T-helper 1 cell treated with Interleukin-12 subunit alpha and Interleukin-12 subunit beta and Interleukin-4 antibody, amounts not matched to agents 30 μg/mL and 1 μg/mL, for 36 hours (primary cell): Measurements from ENCODE around the gene PNKD.
"Not testable (repeated sequence)": the region's sequence is repeated elsewhere in the genome, so short reads cannot be mapped to it uniquely, and the experiment has no call there.

Experiments used
- H3K27ac Mint-ChIP-seq: one replicate; pipeline ENCODE4 v1.8.0; 2021; ENCODE audit warnings: mild to moderate bottlenecking, mixed read lengths
- H3K27me3 Mint-ChIP-seq: one replicate; pipeline ENCODE4 v1.8.0; 2021; ENCODE audit warnings: low read depth, mixed read lengths
- H3K36me3 Mint-ChIP-seq: one replicate; pipeline ENCODE4 v1.8.0; 2021; ENCODE audit warnings: low read depth, mixed read lengths
- H3K4me1 Mint-ChIP-seq: one replicate; pipeline ENCODE4 v1.8.0; 2021; ENCODE audit warnings: low read depth, mixed read lengths
- H3K4me3 Mint-ChIP-seq: one replicate; pipeline ENCODE4 v1.8.0; 2021; ENCODE audit warnings: mild to moderate bottlenecking, moderate library complexity, mixed read lengths
- H3K9me3 Mint-ChIP-seq: one replicate; pipeline ENCODE4 v1.8.0; 2021; ENCODE audit warnings: mixed read lengths

PNKD gene

GRCh38 chr2:218306184-218306920, 36.0 kb downstream of the PNKD start:
- Mint-ChIP-seq H3K27ac (no peak overlapping the region), H3K4me3 (no peak overlapping the region), H3K9me3 (no peaks in the 10 kb centered on the region), H3K36me3 (no peaks in the 10 kb centered on the region), H3K4me1 (peaks cover 4% of the 10 kb centered on the region), H3K27me3 (no peaks in the 10 kb centered on the region)

GRCh38 chr2:218307415-218308090, 37.2 kb downstream of the PNKD start:
- Mint-ChIP-seq H3K27ac (no peak overlapping the region), H3K4me1 (peaks cover 1% of the 10 kb centered on the region), H3K36me3 (no peaks in the 10 kb centered on the region), H3K27me3 (no peaks in the 10 kb centered on the region), H3K9me3 (no peaks in the 10 kb centered on the region), H3K4me3 (no peak overlapping the region)

- Mint-ChIP-seq H3K27ac (no peak overlapping the region), H3K27me3 (no peaks in the 10 kb centered on the region), H3K4me3 (no peak overlapping the region), H3K9me3 (no peaks in the 10 kb centered on the region), H3K4me1 (peaks cover 10% of the 10 kb centered on the region), H3K36me3 (no peaks in the 10 kb centered on the region)
Observed at GRCh38 chr2:218310853-218311540, 40.7 kb downstream of the PNKD start.

GRCh38 chr2:218311541-218312266, 41.4 kb downstream of the PNKD start:
- H3K9me3 Mint-ChIP-seq, H3K4me3 Mint-ChIP-seq, H3K36me3 Mint-ChIP-seq, H3K27me3 Mint-ChIP-seq, H3K27ac Mint-ChIP-seq: not testable (repeated sequence)
- H3K4me1 Mint-ChIP-seq = peaks cover 15% of the 10 kb centered on the region

- H3K9me3 Mint-ChIP-seq = no peaks in the 10 kb centered on the region
- peaks cover 20% of the 10 kb centered on the region for H3K4me1 Mint-ChIP-seq
- H3K36me3 Mint-ChIP-seq = peaks cover 5% of the 10 kb centered on the region
- no peak overlapping the region for H3K27ac Mint-ChIP-seq
- H3K4me3 Mint-ChIP-seq = no peak overlapping the region
- H3K27me3 Mint-ChIP-seq = no peaks in the 10 kb centered on the region
Observed at GRCh38 chr2:218312267-218312756, 42.0 kb downstream of the PNKD start.

- Mint-ChIP-seq H3K36me3 (peaks cover 7% of the 10 kb centered on the region), H3K4me1 (peaks cover 24% of the 10 kb centered on the region), H3K9me3 (no peaks in the 10 kb centered on the region), H3K27ac (no peak overlapping the region), H3K4me3 (no peak overlapping the region), H3K27me3 (no peaks in the 10 kb centered on the region)
Observed at GRCh38 chr2:218313356-218313755, 43.0 kb downstream of the PNKD start.

- H3K9me3 Mint-ChIP-seq, H3K27me3 Mint-ChIP-seq, H3K4me3 Mint-ChIP-seq: not testable (repeated sequence)
Observed at GRCh38 chr2:218314764-218315163, 44.4 kb downstream of the PNKD start.

GRCh38 chr2:218315397-218315796, 45.1 kb downstream of the PNKD start:
- Mint-ChIP-seq H3K27ac (peak overlapping the region; percentile 99), H3K4me1 (peaks cover 25% of the 10 kb centered on the region)

More at GRCh38 chr2:218314764-218315163, 44.4 kb downstream of the PNKD start:
- H3K36me3 Mint-ChIP-seq, H3K27ac Mint-ChIP-seq: not testable (repeated sequence)
- H3K4me1 Mint-ChIP-seq = peaks cover 25% of the 10 kb centered on the region

GRCh38 chr2:218317303-218317630, 46.9 kb downstream of the PNKD start:
- H3K4me1 Mint-ChIP-seq = peaks cover 32% of the 10 kb centered on the region
- H3K27ac Mint-ChIP-seq = peak overlapping the region; percentile 99
- H3K4me3 Mint-ChIP-seq = no peak overlapping the region
- peaks cover 10% of the 10 kb centered on the region for H3K36me3 Mint-ChIP-seq
- peaks cover 6% of the 10 kb centered on the region for H3K27me3 Mint-ChIP-seq
- H3K9me3 Mint-ChIP-seq = no peaks in the 10 kb centered on the region

More at GRCh38 chr2:218315397-218315796, 45.1 kb downstream of the PNKD start:
- Mint-ChIP-seq H3K27me3 (no peaks in the 10 kb centered on the region), H3K9me3 (no peaks in the 10 kb centered on the region), H3K4me3 (no peak overlapping the region), H3K36me3 (peaks cover 10% of the 10 kb centered on the region)

- H3K36me3 Mint-ChIP-seq = peaks cover 10% of the 10 kb centered on the region
- H3K4me1 Mint-ChIP-seq = peaks cover 35% of the 10 kb centered on the region
- peaks cover 11% of the 10 kb centered on the region for H3K27me3 Mint-ChIP-seq
- H3K9me3 Mint-ChIP-seq = no peaks in the 10 kb centered on the region
- no peak overlapping the region for H3K27ac Mint-ChIP-seq
- no peak overlapping the region for H3K4me3 Mint-ChIP-seq
Observed at GRCh38 chr2:218317835-218318234, 47.5 kb downstream of the PNKD start.

GRCh38 chr2:218318241-218318640, 47.9 kb downstream of the PNKD start:
- no peak overlapping the region for H3K4me3 Mint-ChIP-seq
- peaks cover 35% of the 10 kb centered on the region for H3K4me1 Mint-ChIP-seq
- H3K27me3 Mint-ChIP-seq = peaks cover 11% of the 10 kb centered on the region
- no peaks in the 10 kb centered on the region for H3K9me3 Mint-ChIP-seq
- H3K36me3 Mint-ChIP-seq = peaks cover 10% of the 10 kb centered on the region
- H3K27ac Mint-ChIP-seq = no peak overlapping the region

GRCh38 chr2:218319813-218320365, 49.6 kb downstream of the PNKD start:
- peaks cover 24% of the 10 kb centered on the region for H3K27me3 Mint-ChIP-seq
- no peaks in the 10 kb centered on the region for H3K9me3 Mint-ChIP-seq
- H3K4me1 Mint-ChIP-seq = peaks cover 41% of the 10 kb centered on the region
- peaks cover 10% of the 10 kb centered on the region for H3K36me3 Mint-ChIP-seq
- no peak overlapping the region for H3K4me3 Mint-ChIP-seq
- no peak overlapping the region for H3K27ac Mint-ChIP-seq

GRCh38 chr2:218320704-218321336, 50.5 kb downstream of the PNKD start:
- H3K4me1 Mint-ChIP-seq = peaks cover 34% of the 10 kb centered on the region
- H3K4me3 Mint-ChIP-seq = no peak overlapping the region
- H3K9me3 Mint-ChIP-seq = no peaks in the 10 kb centered on the region
- no peak overlapping the region for H3K27ac Mint-ChIP-seq
- H3K27me3 Mint-ChIP-seq = peaks cover 27% of the 10 kb centered on the region
- peaks cover 10% of the 10 kb centered on the region for H3K36me3 Mint-ChIP-seq
